DOHH2 (cell line): ENCODE results near the gene SH2B2.

Experiments used
- EZH2phosphoT487 ChIP-seq: fragments of 200-600 bp; sonication (generic); IDR thresholded peaks from 2 replicates; pipeline ENCODE4 v1.6.1; 2017; ENCODE audit warnings: borderline replicate concordance, mild to moderate bottlenecking, antibody characterized with exemption, low read length, moderate library complexity, mixed read lengths
- TF ChIP-seq, protein P1 (sequence below): fragments of 200-600 bp; sonication (generic); IDR thresholded peaks from one replicate; pipeline ENCODE4 v1.5.1; 2014; ENCODE audit warnings: antibody characterized with exemption, mild to moderate bottlenecking, low read depth, low read length; ENCODE audit not compliant: poor library complexity, severe bottlenecking

DNA sequence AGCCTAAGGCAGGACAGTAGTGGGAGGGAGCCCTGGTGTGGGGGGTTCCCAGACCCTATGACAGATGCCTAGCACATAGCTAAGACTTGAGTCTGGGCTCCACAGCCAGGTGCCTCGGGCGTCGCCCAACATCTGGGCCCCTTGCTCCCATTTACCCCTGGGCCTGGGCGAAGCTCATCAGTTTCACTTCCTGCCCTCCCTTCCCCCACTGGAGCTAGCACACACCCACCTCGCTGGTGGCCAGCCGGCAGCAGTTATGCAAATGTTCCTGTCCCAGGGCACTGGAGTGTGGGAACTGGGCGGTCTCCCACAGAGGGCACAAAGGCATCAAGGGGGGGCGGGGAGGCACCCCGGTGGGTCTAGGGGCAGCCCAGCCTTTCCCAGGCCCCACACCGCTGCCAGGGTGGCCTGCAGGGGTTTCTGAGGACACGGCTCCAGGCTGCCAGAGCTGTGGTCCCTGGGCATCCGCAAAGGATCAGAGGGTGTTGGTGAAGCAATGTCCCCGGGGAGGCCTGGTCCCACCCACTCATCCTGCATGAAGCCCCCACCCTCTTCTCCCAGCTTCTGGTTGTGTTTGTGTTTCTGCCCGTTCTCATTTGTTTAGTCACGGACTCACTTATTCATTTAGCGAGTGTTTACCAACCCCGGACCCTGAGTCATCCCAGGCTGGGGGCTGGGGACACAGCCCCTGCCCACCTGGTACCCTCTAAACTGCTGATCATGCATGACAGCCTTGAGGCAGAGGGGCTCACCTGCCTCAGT lies 20.4 kb downstream of the SH2B2 start:
- TF ChIP-seq, protein P1, sequence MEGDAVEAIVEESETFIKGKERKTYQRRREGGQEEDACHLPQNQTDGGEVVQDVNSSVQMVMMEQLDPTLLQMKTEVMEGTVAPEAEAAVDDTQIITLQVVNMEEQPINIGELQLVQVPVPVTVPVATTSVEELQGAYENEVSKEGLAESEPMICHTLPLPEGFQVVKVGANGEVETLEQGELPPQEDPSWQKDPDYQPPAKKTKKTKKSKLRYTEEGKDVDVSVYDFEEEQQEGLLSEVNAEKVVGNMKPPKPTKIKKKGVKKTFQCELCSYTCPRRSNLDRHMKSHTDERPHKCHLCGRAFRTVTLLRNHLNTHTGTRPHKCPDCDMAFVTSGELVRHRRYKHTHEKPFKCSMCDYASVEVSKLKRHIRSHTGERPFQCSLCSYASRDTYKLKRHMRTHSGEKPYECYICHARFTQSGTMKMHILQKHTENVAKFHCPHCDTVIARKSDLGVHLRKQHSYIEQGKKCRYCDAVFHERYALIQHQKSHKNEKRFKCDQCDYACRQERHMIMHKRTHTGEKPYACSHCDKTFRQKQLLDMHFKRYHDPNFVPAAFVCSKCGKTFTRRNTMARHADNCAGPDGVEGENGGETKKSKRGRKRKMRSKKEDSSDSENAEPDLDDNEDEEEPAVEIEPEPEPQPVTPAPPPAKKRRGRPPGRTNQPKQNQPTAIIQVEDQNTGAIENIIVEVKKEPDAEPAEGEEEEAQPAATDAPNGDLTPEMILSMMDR, result no peak
- no peak for TF ChIP-seq EZH2phosphoT487
